ENCODE data around the gene KCTD1.

- TF ChIP-seq YY1 (IDR thresholded peaks at IDR 0.05; ENCODE audit: insufficient read depth, insufficient read length) = no peak
- TF ChIP-seq SUZ12 (IDR thresholded peaks at IDR 0.05; ENCODE audit: extremely low read depth, insufficient read depth, insufficient read length) = no peak
- TF ChIP-seq ZNF274 (IDR thresholded peaks at IDR 0.05; ENCODE audit: low read depth, low read length) = no peak
Observed at GRCh38 chr18:26584745-26585144, 36.4 kb upstream of the KCTD1 start.
